ENCODE data around the gene ZNF24. TPM values are rescaled to one million over a fixed set of nuclear protein-coding genes. Genes with fewer than 3 reads are reported as not detected.

ZNF24 gene
- total RNA-seq, 1 experiment from 2014 or later = 46.8 TPM

- Histone ChIP-seq H3K27ac (ENCODE audit: low read length) (no peak overlapping the region), H3K4me1 (ENCODE audit: control insufficient read depth, insufficient read depth, low read length) (no peaks in the 10 kb centered on the region; the same call in 1 of the 2 replicates), H3K9me3 (ENCODE audit: control insufficient read depth, insufficient read depth, low read depth, low read length) (no peaks in the 10 kb centered on the region), H3K27me3 (ENCODE audit: control insufficient read depth, insufficient read depth, low read length) (no peaks in the 10 kb centered on the region), H3K4me3 (ENCODE audit: low read depth in 2 of 2, low read length in 2 of 2) (no peak overlapping the region), H3K36me3 (ENCODE audit: control insufficient read depth, insufficient read depth, low read length) (peaks cover 60% of the 10 kb centered on the region)
- ChIA-PET POLR2A (no interaction called here), CTCF (no interaction called here)
- DNase-seq (ENCODE audit: low read depth, low spot score) = no peak
- ATAC-seq = no peak
- no peak for TF ChIP-seq POLR2AphosphoS5 (IDR thresholded peaks at IDR 0.05; ENCODE audit: low read depth, low read length)
- no peak for TF ChIP-seq CTCF (IDR thresholded peaks at IDR 0.05)
- no peak for TF ChIP-seq TCF7L2 (IDR thresholded peaks at IDR 0.05; ENCODE audit: low read depth, low read length)
- no peak for TF ChIP-seq SIN3A (IDR thresholded peaks at IDR 0.05; ENCODE audit: borderline replicate concordance, insufficient read depth, low read depth, low read length)
- no peak for TF ChIP-seq REST (IDR thresholded peaks at IDR 0.05; ENCODE audit: insufficient read depth in 1 of 2, low read depth in 2 of 2, low read length in 1 of 2)
- in situ Hi-C loops (cut with HindIII; ENCODE audit: low pct_unique_long_range_greater_than_20kb, low sequenced_read_pairs) = no loop called here
- no TSS peak for BruUV-seq (replicated peaks)
- intact Hi-C loops (cut with micrococcal nuclease; ENCODE audit: unreplicated experiment) = no loop called here
Measured at GRCh38 chr18:35337286-35337685, 6.9 kb downstream of the ZNF24 start.

GRCh38 chr18:35335866-35336265 is 8.4 kb downstream of the ZNF24 start:
- TSS peak; percentile 5 for BruUV-seq (replicated peaks)
- no peak overlapping the region for H3K4me3 ChIP-seq (ENCODE audit: low read depth in 2 of 2, low read length in 2 of 2)
- intact Hi-C loops (cut with micrococcal nuclease; ENCODE audit: unreplicated experiment) = no loop called here
- ChIA-PET POLR2A (no interaction called here), CTCF (no interaction called here)
- TF ChIP-seq SIN3A (IDR thresholded peaks at IDR 0.05; ENCODE audit: borderline replicate concordance, insufficient read depth, low read depth, low read length) = no peak
- ATAC-seq (no peak), DNase-seq (ENCODE audit: low read depth, low spot score) (no peak)
- no peaks in the 10 kb centered on the region for H3K27me3 ChIP-seq (ENCODE audit: control insufficient read depth, insufficient read depth, low read length)
- H3K36me3 ChIP-seq (ENCODE audit: control insufficient read depth, insufficient read depth, low read length) = peaks cover 60% of the 10 kb centered on the region
- no peak overlapping the region for H3K27ac ChIP-seq (ENCODE audit: low read length)
- no peaks in the 10 kb centered on the region; the same call in 1 of the 2 replicates for H3K4me1 ChIP-seq (ENCODE audit: control insufficient read depth, insufficient read depth, low read length)
- in situ Hi-C loops (cut with HindIII; ENCODE audit: low pct_unique_long_range_greater_than_20kb, low sequenced_read_pairs) = no loop called here
- no peaks in the 10 kb centered on the region for H3K9me3 ChIP-seq (ENCODE audit: control insufficient read depth, insufficient read depth, low read depth, low read length)

GRCh38 chr18:35334821-35335220 is 9.4 kb downstream of the ZNF24 start:
- CTCF ChIA-PET = no interaction called here

More at GRCh38 chr18:35334821-35335220, 9.4 kb downstream of the ZNF24 start:
- H3K9me3 ChIP-seq (ENCODE audit: control insufficient read depth, insufficient read depth, low read depth, low read length) = no peaks in the 10 kb centered on the region
- POLR2A ChIA-PET = no interaction called here
- DNase-seq (ENCODE audit: low read depth, low spot score) (no peak), ATAC-seq (no peak)
- no peak overlapping the region for H3K4me3 ChIP-seq (ENCODE audit: low read depth in 2 of 2, low read length in 2 of 2)
- intact Hi-C loops (cut with micrococcal nuclease; ENCODE audit: unreplicated experiment) (no loop called here), in situ Hi-C loops (cut with HindIII; ENCODE audit: low pct_unique_long_range_greater_than_20kb, low sequenced_read_pairs) (no loop called here)
- peaks cover 55% of the 10 kb centered on the region for H3K36me3 ChIP-seq (ENCODE audit: control insufficient read depth, insufficient read depth, low read length)
- H3K4me1 ChIP-seq (ENCODE audit: control insufficient read depth, insufficient read depth, low read length) = no peaks in the 10 kb centered on the region
- no peak for TF ChIP-seq TCF7L2 (IDR thresholded peaks at IDR 0.05; ENCODE audit: low read depth, low read length)
- no peak for TF ChIP-seq REST (IDR thresholded peaks at IDR 0.05; ENCODE audit: insufficient read depth in 1 of 2, low read depth in 2 of 2, low read length in 1 of 2)
- TF ChIP-seq POLR2AphosphoS5 (IDR thresholded peaks at IDR 0.05; ENCODE audit: low read depth, low read length) = no peak
- no peak for TF ChIP-seq CTCF (IDR thresholded peaks at IDR 0.05)
- no peak for TF ChIP-seq SIN3A (IDR thresholded peaks at IDR 0.05; ENCODE audit: borderline replicate concordance, insufficient read depth, low read depth, low read length)
- no peaks in the 10 kb centered on the region for H3K27me3 ChIP-seq (ENCODE audit: control insufficient read depth, insufficient read depth, low read length)
- BruUV-seq (replicated peaks) = TSS peak; percentile 2
- H3K27ac ChIP-seq (ENCODE audit: low read length) = no peak overlapping the region

All from Panc1 (cell line).